ENCODE results near the gene SHTN1. TPM values are rescaled to one million over a fixed set of nuclear protein-coding genes. Genes with fewer than 3 reads are reported as not detected.

SHTN1 gene
- total and polyA plus RNA-seq, 2 of the 4 experiments (the other 2 are of a cell fraction) = 0.54 to 2.3 TPM

GRCh38 chr10:116912162-116912561 lies 92.8 kb downstream of the SHTN1 start:
- Histone ChIP-seq H3K79me1 (ENCODE audit: low read depth in 1 of 2, low read length in 2 of 2) (no peaks in the 10 kb centered on the region), H2BK15ac (ENCODE audit: low read depth, low read length) (no peak overlapping the region), H2BK5ac (ENCODE audit: low read depth, low read length, poor library complexity, severe bottlenecking) (no peak overlapping the region), H2BK20ac (ENCODE audit: low read depth, low read length) (no peak overlapping the region), H4K5ac (ENCODE audit: low read depth, low read length) (no peak overlapping the region), H4K91ac (ENCODE audit: insufficient read depth, low read depth, low read length) (no peak overlapping the region), H3K4ac (ENCODE audit: low read depth, low read length) (no peak overlapping the region), H2AK9ac (replicated peaks; ENCODE audit: low read depth, low read length, poor library complexity) (no peak overlapping the region), H3K9ac (ENCODE audit: low read depth, low read length) (no peak overlapping the region), H3K18ac (ENCODE audit: low read depth, low read length) (no peak overlapping the region), H3K27ac (ENCODE audit: insufficient read depth, low read length) (no peak overlapping the region), H3K4me2 (ENCODE audit: low read depth, low read length) (no peak overlapping the region), H3K23ac (ENCODE audit: low read depth, low read length) (no peak overlapping the region), H3K14ac (replicated peaks; ENCODE audit: low read depth, low read length) (no peak overlapping the region), H3K4me3 (ENCODE audit: insufficient read depth, low read depth, low read length) (no peak overlapping the region), H3K9me1 (ENCODE audit: insufficient read depth, low read length) (no peaks in the 10 kb centered on the region), H4K8ac (ENCODE audit: low read depth in 2 of 2, low read length in 2 of 2) (no peak overlapping the region), H3K36me3 (ENCODE audit: control insufficient read depth, insufficient read depth, low read length) (0 out of 2 replicates have a peak, but pooled peaks cover 1% of the 10 kb centered on the region), H3K56ac (ENCODE audit: extremely low read depth, insufficient read depth, low read length) (no peak overlapping the region), H2BK120ac (ENCODE audit: low read depth, low read length) (no peak overlapping the region), H4K20me1 (ENCODE audit: insufficient read depth, low read length) (no peaks in the 10 kb centered on the region), H3K9me3 (ENCODE audit: control insufficient read depth, insufficient read depth, low read length) (no peaks in the 10 kb centered on the region), H3K4me1 (ENCODE audit: control insufficient read depth, insufficient read depth, low read length) (no peaks in the 10 kb centered on the region), H2AK5ac (ENCODE audit: low read depth, low read length) (no peak overlapping the region), H2AFZ (replicated peaks; ENCODE audit: low read length, poor library complexity) (no peak overlapping the region), H3K27me3 (ENCODE audit: control insufficient read depth, insufficient read depth, low read length) (no peaks in the 10 kb centered on the region)
- dilution Hi-C loops (cut with HindIII; ENCODE audit: low sequenced_read_pairs, unreplicated experiment) (no loop called here), in situ Hi-C loops (cut with MboI; ENCODE audit: low sequenced_read_pairs) (no loop called here), intact Hi-C loops (cut with micrococcal nuclease) (no loop called here)
- no TSS peak for BruUV-seq (replicated peaks)
- TF ChIP-seq RCOR1 (IDR thresholded peaks at IDR 0.05; ENCODE audit: insufficient replicate concordance, low read length) (no peak), CTCF (conservative IDR thresholded peaks at IDR 0.05; ENCODE audit: low read depth, low read length) (no peak), USF2 (IDR thresholded peaks at IDR 0.05; ENCODE audit: low read depth, low read length) (no peak), MAZ (IDR thresholded peaks at IDR 0.05; ENCODE audit: borderline replicate concordance, low read depth, low read length) (no peak), MXI1 (IDR thresholded peaks at IDR 0.05; ENCODE audit: borderline replicate concordance, low read depth, low read length) (no peak), SMC3 (IDR thresholded peaks at IDR 0.05; ENCODE audit: low read depth, low read length) (no peak), FOS (IDR thresholded peaks at IDR 0.05; ENCODE audit: low read depth, low read length) (no peak), MAFK (IDR thresholded peaks at IDR 0.05; ENCODE audit: low read depth, low read length) (no peak), CHD1 (IDR thresholded peaks at IDR 0.05; ENCODE audit: low read depth, low read length) (no peak), POLR2A (IDR thresholded peaks at IDR 0.05; ENCODE audit: low read depth, low read length) (no peak), ELK1 (IDR thresholded peaks at IDR 0.05; ENCODE audit: borderline replicate concordance, low read depth, low read length) (no peak), NFE2L2 (IDR thresholded peaks at IDR 0.05; ENCODE audit: low read depth, low read length) (no peak), RAD21 (IDR thresholded peaks at IDR 0.05; ENCODE audit: low read length) (no peak), CEBPB (IDR thresholded peaks at IDR 0.05; ENCODE audit: low read depth, low read length) (no peak), BHLHE40 (IDR thresholded peaks at IDR 0.05; ENCODE audit: low read depth, low read length) (no peak)
- ATAC-seq (ENCODE audit: low read depth) (no peak), DNase-seq (no peak)
- POLR2A ChIA-PET (ENCODE audit: unreplicated experiment) = no interaction called here
- CTCF ChIA-PET = no interaction called here
- WGBS, 2 experiments (ENCODE audit: extremely low coverage in 2 of 2, insufficient read length in 1 of 2) = 50% methylated on average over 1 of the region's 1 CpG; no CpG with 5 or more reads in 1 of the 2 experiments
